Measurements from ENCODE around the gene OR2M3. TPM values are rescaled to one million over a fixed set of nuclear protein-coding genes. Genes with fewer than 3 reads are reported as not detected.

Gene OR2M3
- total RNA-seq, 4 donors from 2014 or later = not detected

DNA sequence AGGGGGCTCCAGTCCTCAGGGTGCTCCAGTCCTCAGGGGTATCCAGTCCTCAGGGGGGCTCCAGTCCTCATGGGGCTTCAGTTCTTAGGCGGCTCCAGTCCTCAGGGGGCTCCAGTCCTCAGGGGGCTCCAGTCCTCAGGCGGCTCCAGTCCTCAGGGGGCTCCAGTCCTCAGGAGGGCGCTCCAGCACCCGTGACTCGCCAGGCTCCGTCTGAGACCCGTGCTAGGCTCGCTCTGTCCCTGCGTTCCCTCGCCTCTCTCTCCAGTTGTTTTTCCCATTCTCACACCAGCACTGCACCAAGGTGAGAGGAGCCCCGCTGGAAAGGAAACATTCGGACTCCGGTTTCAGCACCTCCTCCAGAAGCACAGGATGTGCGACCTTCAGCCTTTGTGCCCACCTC, 31.9 kb upstream of the OR2M3 start:
- no peak for ATAC-seq
- Histone ChIP-seq H3K4me1 (no peaks in the 10 kb centered on the region), H3K27me3 (no peaks in the 10 kb centered on the region), H3K36me3 (no peaks in the 10 kb centered on the region), H3K9me3 (peaks cover 0 to 9% (median 0%) of the 10 kb centered on the region in 3 donors), H3K4me3 (no peak overlapping the region), H3K27ac (no peak overlapping the region)
- TF ChIP-seq POLR2AphosphoS5 (IDR thresholded peaks at IDR 0.05) (no peak), POLR2A (IDR thresholded peaks at IDR 0.05) (no peak), EP300 (IDR thresholded peaks at IDR 0.05) (no peak)
- 93% methylated on average over 4 of the region's 14 CpGs; no CpG with 5 or more reads in 1 of the 2 donors for WGBS, 2 donors (ENCODE audit: low coverage in 1 of 2)

DNA sequence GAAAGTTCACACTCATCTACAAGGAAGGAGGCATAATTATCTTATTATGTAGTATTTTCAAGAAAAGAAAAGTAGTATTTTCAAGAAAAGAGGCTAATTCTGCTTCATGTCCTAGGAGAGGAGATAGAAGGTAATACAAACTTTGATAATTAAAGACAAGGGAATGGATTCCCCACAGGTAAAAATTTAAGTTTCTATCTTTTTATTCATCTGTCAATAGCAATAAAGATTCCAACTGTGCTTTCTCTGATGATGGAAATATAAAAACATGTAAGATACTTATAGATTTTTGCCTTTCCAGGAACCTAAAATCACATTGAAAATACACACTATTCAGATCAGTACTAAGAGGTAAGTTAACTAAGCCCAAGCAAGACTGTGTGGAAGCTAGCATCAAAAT, 22.5 kb upstream of the OR2M3 start, which contains the start of gene OR2M2:
OR2M2 (plus strand) TSS at position 301 of the 400 bp plus-strand sequence. CDS start 5,165 bp downstream, outside the sequence.
- Histone ChIP-seq H3K27ac (no peak within 1 kb of the TSS), H3K9me3 (no peaks in the 10 kb centered on the region), H3K36me3 (no peaks in the 10 kb centered on the region), H3K4me3 (no peak within 1 kb of the TSS), H3K4me1 (no peaks in the 10 kb centered on the region), H3K27me3 (no peaks in the 10 kb centered on the region)
- no peak for ATAC-seq
- TF ChIP-seq EP300 (IDR thresholded peaks at IDR 0.05) = no peak
- TF ChIP-seq, protein P1, sequence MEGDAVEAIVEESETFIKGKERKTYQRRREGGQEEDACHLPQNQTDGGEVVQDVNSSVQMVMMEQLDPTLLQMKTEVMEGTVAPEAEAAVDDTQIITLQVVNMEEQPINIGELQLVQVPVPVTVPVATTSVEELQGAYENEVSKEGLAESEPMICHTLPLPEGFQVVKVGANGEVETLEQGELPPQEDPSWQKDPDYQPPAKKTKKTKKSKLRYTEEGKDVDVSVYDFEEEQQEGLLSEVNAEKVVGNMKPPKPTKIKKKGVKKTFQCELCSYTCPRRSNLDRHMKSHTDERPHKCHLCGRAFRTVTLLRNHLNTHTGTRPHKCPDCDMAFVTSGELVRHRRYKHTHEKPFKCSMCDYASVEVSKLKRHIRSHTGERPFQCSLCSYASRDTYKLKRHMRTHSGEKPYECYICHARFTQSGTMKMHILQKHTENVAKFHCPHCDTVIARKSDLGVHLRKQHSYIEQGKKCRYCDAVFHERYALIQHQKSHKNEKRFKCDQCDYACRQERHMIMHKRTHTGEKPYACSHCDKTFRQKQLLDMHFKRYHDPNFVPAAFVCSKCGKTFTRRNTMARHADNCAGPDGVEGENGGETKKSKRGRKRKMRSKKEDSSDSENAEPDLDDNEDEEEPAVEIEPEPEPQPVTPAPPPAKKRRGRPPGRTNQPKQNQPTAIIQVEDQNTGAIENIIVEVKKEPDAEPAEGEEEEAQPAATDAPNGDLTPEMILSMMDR (IDR thresholded peaks at IDR 0.05) = no peak
- TF ChIP-seq POLR2A (IDR thresholded peaks at IDR 0.05) = no peak
- no peak for TF ChIP-seq POLR2AphosphoS5 (IDR thresholded peaks at IDR 0.05)

DNA sequence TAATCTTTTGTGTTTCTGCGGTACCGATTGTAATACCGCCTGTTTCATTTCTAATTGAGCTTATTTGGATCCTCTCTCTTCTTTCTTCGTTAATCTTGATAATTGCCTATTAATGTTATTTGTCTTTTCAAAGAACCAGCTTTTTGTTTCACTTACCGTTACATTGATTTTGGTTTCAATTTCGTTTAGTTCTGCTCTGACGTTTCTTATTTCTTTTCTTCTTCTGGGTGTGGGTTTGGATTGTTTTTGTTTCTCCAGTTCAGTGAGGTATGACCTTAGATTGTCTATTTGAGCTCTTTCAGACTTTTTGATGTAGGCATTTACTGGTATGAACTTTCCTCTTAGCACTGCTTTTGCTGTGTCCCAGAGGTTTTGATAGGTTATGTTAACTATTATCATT, 13.1 kb upstream of the OR2M3 start:
- Histone ChIP-seq H3K27me3 (no peaks in the 10 kb centered on the region), H3K36me3 (no peaks in the 10 kb centered on the region), H3K4me3 (no peak overlapping the region), H3K9me3 (peaks cover 0 to 8% (median 0%) of the 10 kb centered on the region in 3 donors), H3K4me1 (no peaks in the 10 kb centered on the region), H3K27ac (no peak overlapping the region)
- TF ChIP-seq POLR2AphosphoS5 (IDR thresholded peaks at IDR 0.05) (no peak), POLR2A (IDR thresholded peaks at IDR 0.05) (no peak), EP300 (IDR thresholded peaks at IDR 0.05) (no peak)
- TF ChIP-seq, protein P1 (IDR thresholded peaks at IDR 0.05) = no peak
- no peak for ATAC-seq
- 83% methylated on average over 7 of the region's 7 CpGs; no CpG with 5 or more reads in 1 of the 2 donors for WGBS, 2 donors (ENCODE audit: low coverage in 1 of 2)

DNA sequence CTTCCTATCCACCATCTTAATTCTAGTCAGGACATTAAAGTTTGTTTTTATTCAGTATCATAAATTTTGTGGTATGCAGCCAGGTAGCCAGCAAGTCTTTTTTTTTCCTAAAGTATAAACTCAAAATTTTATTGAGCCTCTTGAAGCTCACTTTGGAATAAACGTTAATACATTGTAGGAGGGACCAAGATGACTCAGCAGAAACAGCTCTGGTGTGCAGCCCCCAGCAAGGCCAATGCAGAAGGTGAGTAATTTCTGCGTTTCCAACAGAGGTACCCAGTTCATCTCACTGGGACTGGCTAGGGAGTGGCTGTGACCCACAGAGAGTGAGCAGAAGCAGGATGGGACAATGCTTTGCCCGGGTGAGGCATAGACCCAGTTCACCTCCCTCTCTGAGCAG, 9.7 kb upstream of the OR2M3 start:
- peaks cover 0 to 8% (median 0%) of the 10 kb centered on the region in 3 donors for H3K9me3 ChIP-seq
- WGBS, 2 donors (ENCODE audit: low coverage in 1 of 2) = 33% methylated on average over 1 of the region's 3 CpGs; no CpG with 5 or more reads in 1 of the 2 donors
- no peak for TF ChIP-seq POLR2AphosphoS5 (IDR thresholded peaks at IDR 0.05)
- TF ChIP-seq POLR2A (IDR thresholded peaks at IDR 0.05) = no peak
- TF ChIP-seq, protein P1 (IDR thresholded peaks at IDR 0.05) = no peak
- TF ChIP-seq EP300 (IDR thresholded peaks at IDR 0.05) = no peak
- no peak overlapping the region for H3K27ac ChIP-seq
- H3K4me1 ChIP-seq = no peaks in the 10 kb centered on the region
- H3K4me3 ChIP-seq = no peak overlapping the region
- H3K36me3 ChIP-seq = no peaks in the 10 kb centered on the region
- no peaks in the 10 kb centered on the region for H3K27me3 ChIP-seq
- ATAC-seq = no peak

DNA sequence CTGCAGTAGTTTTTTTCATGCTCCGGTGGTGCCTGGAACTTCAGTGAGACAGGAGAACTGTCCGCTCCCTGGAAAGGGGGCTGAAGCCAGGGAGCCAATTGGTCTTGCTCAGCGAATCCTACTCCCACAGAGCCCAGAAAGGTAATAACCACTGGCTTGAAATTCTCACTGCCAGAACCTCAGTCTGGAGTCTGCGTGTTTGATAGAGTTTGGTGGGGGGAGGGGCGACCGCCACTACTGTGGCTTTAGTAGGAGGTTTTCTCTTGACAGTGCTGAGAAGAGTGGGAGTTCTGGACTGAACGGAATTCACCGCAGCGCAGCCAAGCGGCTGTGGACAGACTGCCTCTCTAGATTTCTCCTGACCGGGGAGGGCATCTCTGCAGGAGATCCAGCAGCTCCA, 8.0 kb upstream of the OR2M3 start:
- H3K4me1 ChIP-seq = no peaks in the 10 kb centered on the region
- H3K27ac ChIP-seq = no peak overlapping the region
- TF ChIP-seq POLR2A (IDR thresholded peaks at IDR 0.05) (no peak), POLR2AphosphoS5 (IDR thresholded peaks at IDR 0.05) (no peak), EP300 (IDR thresholded peaks at IDR 0.05) (no peak)
- TF ChIP-seq, protein P1 (IDR thresholded peaks at IDR 0.05) = no peak
- no peaks in the 10 kb centered on the region for H3K27me3 ChIP-seq
- no peak for ATAC-seq
- no peaks in the 10 kb centered on the region for H3K36me3 ChIP-seq
- 27 to 80% methylated on average over 1 to 8 of the region's 11 CpGs for WGBS, 2 donors (ENCODE audit: low coverage in 1 of 2)
- H3K4me3 ChIP-seq = no peak overlapping the region
- H3K9me3 ChIP-seq = peaks cover 0 to 17% (median 0%) of the 10 kb centered on the region in 3 donors
